ENCODE measurements around the gene CWC25. TPM values are rescaled to one million over a fixed set of nuclear protein-coding genes. Genes with fewer than 3 reads are reported as not detected.
A peak's percentile ranks its signal among the peaks of the same experiment; 100 is the strongest.

Gene CWC25
- total and polyA plus RNA-seq, 2 of the 13 experiments (the other 11 are each of a cell fraction or from before 2014, with no cell fraction given) = 15.6 to 22.7 TPM

DNA sequence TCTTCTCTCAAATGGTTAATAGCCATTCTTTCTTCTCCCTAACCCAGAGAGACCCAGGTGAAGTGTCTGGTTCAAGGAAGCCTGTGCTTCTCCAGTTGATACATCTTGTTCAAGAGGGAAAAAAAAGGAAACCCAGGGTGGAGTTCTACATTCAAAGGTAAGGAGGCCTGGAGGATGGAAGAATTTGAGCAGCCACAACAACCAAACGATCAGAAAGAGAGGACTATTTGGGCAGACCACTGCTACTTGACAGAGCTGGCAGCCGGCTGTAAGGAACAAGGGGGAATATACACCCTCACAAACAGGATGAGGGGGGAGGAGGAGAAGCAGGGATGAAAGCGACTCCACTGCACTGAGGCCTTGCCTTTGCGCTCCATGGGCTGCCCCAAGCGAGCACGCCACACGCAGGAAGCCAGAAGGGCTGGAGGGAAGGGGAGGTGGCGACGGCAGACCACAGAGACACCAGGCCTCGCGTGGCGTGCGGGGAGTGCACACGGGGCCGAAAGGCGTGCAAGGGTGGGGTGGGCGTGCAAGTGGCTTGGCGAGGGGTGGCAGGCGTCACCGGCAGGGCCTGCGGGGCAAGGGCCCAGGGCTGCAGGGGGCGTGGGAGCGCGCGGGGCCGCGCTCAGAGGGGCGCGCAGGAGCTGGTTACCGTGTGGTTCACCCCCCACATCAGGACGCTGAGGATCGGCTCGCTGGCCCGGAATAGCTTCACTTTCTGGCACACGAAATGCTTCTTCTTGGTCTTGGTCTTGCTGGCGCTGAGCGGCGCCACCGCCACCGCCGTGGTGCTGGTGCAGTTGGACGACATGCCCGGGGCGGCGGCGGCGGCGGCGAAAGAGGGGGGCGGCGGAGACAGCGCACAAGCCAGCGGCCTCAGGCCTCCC is 26.3 kb downstream of the CWC25 start (continued):
- TF ChIP-seq, protein P1, sequence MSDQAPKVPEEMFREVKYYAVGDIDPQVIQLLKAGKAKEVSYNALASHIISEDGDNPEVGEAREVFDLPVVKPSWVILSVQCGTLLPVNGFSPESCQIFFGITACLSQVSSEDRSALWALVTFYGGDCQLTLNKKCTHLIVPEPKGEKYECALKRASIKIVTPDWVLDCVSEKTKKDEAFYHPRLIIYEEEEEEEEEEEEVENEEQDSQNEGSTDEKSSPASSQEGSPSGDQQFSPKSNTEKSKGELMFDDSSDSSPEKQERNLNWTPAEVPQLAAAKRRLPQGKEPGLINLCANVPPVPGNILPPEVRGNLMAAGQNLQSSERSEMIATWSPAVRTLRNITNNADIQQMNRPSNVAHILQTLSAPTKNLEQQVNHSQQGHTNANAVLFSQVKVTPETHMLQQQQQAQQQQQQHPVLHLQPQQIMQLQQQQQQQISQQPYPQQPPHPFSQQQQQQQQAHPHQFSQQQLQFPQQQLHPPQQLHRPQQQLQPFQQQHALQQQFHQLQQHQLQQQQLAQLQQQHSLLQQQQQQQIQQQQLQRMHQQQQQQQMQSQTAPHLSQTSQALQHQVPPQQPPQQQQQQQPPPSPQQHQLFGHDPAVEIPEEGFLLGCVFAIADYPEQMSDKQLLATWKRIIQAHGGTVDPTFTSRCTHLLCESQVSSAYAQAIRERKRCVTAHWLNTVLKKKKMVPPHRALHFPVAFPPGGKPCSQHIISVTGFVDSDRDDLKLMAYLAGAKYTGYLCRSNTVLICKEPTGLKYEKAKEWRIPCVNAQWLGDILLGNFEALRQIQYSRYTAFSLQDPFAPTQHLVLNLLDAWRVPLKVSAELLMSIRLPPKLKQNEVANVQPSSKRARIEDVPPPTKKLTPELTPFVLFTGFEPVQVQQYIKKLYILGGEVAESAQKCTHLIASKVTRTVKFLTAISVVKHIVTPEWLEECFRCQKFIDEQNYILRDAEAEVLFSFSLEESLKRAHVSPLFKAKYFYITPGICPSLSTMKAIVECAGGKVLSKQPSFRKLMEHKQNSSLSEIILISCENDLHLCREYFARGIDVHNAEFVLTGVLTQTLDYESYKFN (CRISPR knock-in tag; conservative IDR thresholded peaks at IDR 0.05) = no peak
- TF ChIP-seq ZNF263 (CRISPR knock-in tag; IDR thresholded peaks at IDR 0.05) (0 out of 2 replicates have a peak, but pooled peaks have one; percentile 13), ZNF569 (CRISPR knock-in tag; IDR thresholded peaks at IDR 0.05; ENCODE audit: borderline replicate concordance) (no peak), KMT2B (CRISPR knock-in tag; IDR thresholded peaks at IDR 0.05) (no peak; the same call in 1 of the 2 replicates), HMG20B (CRISPR knock-in tag; conservative IDR thresholded peaks at IDR 0.05) (no peak), ZSCAN21 (CRISPR knock-in tag; IDR thresholded peaks at IDR 0.05; ENCODE audit: borderline replicate concordance) (no peak; the same call in 1 of the 2 replicates), ZBTB3 (CRISPR knock-in tag; IDR thresholded peaks at IDR 0.05; ENCODE audit: borderline replicate concordance, low read depth) (no peak; the same call in 1 of the 2 replicates), NFE2L1 (CRISPR knock-in tag; IDR thresholded peaks at IDR 0.05; ENCODE audit: borderline replicate concordance) (peak; percentile 79; the same call in 1 of the 2 replicates), RCOR2 (CRISPR knock-in tag; IDR thresholded peaks at IDR 0.05) (no peak), ZNF564 (CRISPR knock-in tag; IDR thresholded peaks at IDR 0.05) (peak; percentile 59; the same call in 1 of the 2 replicates), ZNF747 (CRISPR knock-in tag; IDR thresholded peaks at IDR 0.05; ENCODE audit: borderline replicate concordance) (peak; percentile 51), CENPT (CRISPR knock-in tag; IDR thresholded peaks at IDR 0.05; ENCODE audit: low read depth) (no peak; the same call in 1 of the 2 replicates), TEAD3 (CRISPR knock-in tag; optimal IDR thresholded peaks at IDR 0.05; ENCODE audit: borderline replicate concordance) (no peak), ZNF570 (CRISPR knock-in tag; IDR thresholded peaks at IDR 0.05; ENCODE audit: borderline replicate concordance) (no peak), MAF1 (CRISPR knock-in tag; IDR thresholded peaks at IDR 0.05; ENCODE audit: borderline replicate concordance) (no peak), CENPX (CRISPR knock-in tag; IDR thresholded peaks at IDR 0.05) (no peak), ONECUT2 (CRISPR knock-in tag; IDR thresholded peaks at IDR 0.05) (no peak)
- TF ChIP-seq, protein P2, sequence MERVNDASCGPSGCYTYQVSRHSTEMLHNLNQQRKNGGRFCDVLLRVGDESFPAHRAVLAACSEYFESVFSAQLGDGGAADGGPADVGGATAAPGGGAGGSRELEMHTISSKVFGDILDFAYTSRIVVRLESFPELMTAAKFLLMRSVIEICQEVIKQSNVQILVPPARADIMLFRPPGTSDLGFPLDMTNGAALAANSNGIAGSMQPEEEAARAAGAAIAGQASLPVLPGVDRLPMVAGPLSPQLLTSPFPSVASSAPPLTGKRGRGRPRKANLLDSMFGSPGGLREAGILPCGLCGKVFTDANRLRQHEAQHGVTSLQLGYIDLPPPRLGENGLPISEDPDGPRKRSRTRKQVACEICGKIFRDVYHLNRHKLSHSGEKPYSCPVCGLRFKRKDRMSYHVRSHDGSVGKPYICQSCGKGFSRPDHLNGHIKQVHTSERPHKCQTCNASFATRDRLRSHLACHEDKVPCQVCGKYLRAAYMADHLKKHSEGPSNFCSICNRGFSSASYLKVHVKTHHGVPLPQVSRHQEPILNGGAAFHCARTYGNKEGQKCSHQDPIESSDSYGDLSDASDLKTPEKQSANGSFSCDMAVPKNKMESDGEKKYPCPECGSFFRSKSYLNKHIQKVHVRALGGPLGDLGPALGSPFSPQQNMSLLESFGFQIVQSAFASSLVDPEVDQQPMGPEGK (CRISPR knock-in tag; IDR thresholded peaks at IDR 0.05) = peak; percentile 89
- TF ChIP-seq, protein P3, sequence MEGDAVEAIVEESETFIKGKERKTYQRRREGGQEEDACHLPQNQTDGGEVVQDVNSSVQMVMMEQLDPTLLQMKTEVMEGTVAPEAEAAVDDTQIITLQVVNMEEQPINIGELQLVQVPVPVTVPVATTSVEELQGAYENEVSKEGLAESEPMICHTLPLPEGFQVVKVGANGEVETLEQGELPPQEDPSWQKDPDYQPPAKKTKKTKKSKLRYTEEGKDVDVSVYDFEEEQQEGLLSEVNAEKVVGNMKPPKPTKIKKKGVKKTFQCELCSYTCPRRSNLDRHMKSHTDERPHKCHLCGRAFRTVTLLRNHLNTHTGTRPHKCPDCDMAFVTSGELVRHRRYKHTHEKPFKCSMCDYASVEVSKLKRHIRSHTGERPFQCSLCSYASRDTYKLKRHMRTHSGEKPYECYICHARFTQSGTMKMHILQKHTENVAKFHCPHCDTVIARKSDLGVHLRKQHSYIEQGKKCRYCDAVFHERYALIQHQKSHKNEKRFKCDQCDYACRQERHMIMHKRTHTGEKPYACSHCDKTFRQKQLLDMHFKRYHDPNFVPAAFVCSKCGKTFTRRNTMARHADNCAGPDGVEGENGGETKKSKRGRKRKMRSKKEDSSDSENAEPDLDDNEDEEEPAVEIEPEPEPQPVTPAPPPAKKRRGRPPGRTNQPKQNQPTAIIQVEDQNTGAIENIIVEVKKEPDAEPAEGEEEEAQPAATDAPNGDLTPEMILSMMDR (CRISPR knock-in tag; IDR thresholded peaks at IDR 0.05) = peak; percentile 47
- TF ChIP-seq, protein P4, sequence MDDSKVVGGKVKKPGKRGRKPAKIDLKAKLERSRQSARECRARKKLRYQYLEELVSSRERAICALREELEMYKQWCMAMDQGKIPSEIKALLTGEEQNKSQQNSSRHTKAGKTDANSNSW (CRISPR knock-in tag; IDR thresholded peaks at IDR 0.05; ENCODE audit: borderline replicate concordance) = no peak
- TF ChIP-seq, protein P5, sequence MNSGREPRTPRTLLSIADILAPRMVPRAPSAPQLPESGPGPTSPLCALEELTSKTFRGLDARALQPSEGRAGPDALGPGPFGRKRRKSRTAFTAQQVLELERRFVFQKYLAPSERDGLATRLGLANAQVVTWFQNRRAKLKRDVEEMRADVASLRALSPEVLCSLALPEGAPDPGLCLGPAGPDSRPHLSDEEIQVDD (CRISPR knock-in tag; IDR thresholded peaks at IDR 0.05; ENCODE audit: borderline replicate concordance) = peak; percentile 57; the same call in 1 of the 2 replicates

Data from HepG2 (cell line).